ENCODE data around the gene ULBP3. TPM values are rescaled to one million over a fixed set of nuclear protein-coding genes. Genes with fewer than 3 reads are reported as not detected.
"Not testable (repeated sequence)": the region's sequence is repeated elsewhere in the genome, so short reads cannot be mapped to it uniquely, and the experiment has no call there.

ULBP3 gene
- total RNA-seq, 1 donor = 11.2 TPM

- peak; percentile 95 for DNase-seq (ENCODE audit: insufficient read length, low spot score, missing footprints)
- no peak for TF ChIP-seq CTCF (IDR thresholded peaks at IDR 0.05; ENCODE audit: extremely low read depth, low read depth, low read length)
- Histone ChIP-seq H3K4me2 (ENCODE audit: insufficient read depth, low read length) (peak within 1 kb of the TSS; percentile 79), H3K27ac (ENCODE audit: low read depth, low read length) (no peak within 1 kb of the TSS), H3K36me3 (ENCODE audit: insufficient read depth, low read length) (no peaks in the 10 kb centered on the region), H3K27me3 (ENCODE audit: insufficient read depth, low read length) (peaks cover 44% of the 10 kb centered on the region), H3K79me2 (ENCODE audit: insufficient read depth, low read length) (no peaks in the 10 kb centered on the region), H3K4me1 (ENCODE audit: insufficient read depth, low read length) (peaks cover 9% of the 10 kb centered on the region), H2AFZ (ENCODE audit: low read length) (peak within 1 kb of the TSS; percentile 60), H4K20me1 (ENCODE audit: insufficient read depth, low read length) (no peaks in the 10 kb centered on the region), H3K9me3 (ENCODE audit: low read depth, low read length) (no peaks in the 10 kb centered on the region), H3K4me3 (ENCODE audit: insufficient read depth, low read length) (peak within 1 kb of the TSS; percentile 48)
Observed at GRCh38 chr6:150025201-150025917, 43.6 kb downstream of the ULBP3 start, which contains the start of gene RAET1L. RAET1L (minus strand) TSS chr6:150025532; CDS start chr6:150025471, 61 bp downstream.

- H3K4me1 ChIP-seq (ENCODE audit: insufficient read depth, low read length) = peaks cover 9% of the 10 kb centered on the region
- no peak overlapping the region for H3K4me3 ChIP-seq (ENCODE audit: insufficient read depth, low read length)
- no peak overlapping the region for H3K27ac ChIP-seq (ENCODE audit: low read depth, low read length)
- no peak overlapping the region for H3K4me2 ChIP-seq (ENCODE audit: insufficient read depth, low read length)
- H3K9me3 ChIP-seq (ENCODE audit: low read depth, low read length) = no peaks in the 10 kb centered on the region
- H4K20me1 ChIP-seq (ENCODE audit: insufficient read depth, low read length) = no peaks in the 10 kb centered on the region
- H3K27me3 ChIP-seq (ENCODE audit: insufficient read depth, low read length) = peaks cover 44% of the 10 kb centered on the region
- H3K79me2 ChIP-seq (ENCODE audit: insufficient read depth, low read length) = no peaks in the 10 kb centered on the region
- no peaks in the 10 kb centered on the region for H3K36me3 ChIP-seq (ENCODE audit: insufficient read depth, low read length)
- no peak for DNase-seq (ENCODE audit: insufficient read length, low spot score, missing footprints)
- TF ChIP-seq CTCF (IDR thresholded peaks at IDR 0.05; ENCODE audit: extremely low read depth, low read depth, low read length) = no peak
- H2AFZ ChIP-seq (ENCODE audit: low read length) = no peak overlapping the region
Observed at GRCh38 chr6:150024646-150025155, 44.2 kb downstream of the ULBP3 start.

GRCh38 chr6:150024021-150024420 is 44.9 kb downstream of the ULBP3 start:
- H3K27ac ChIP-seq (ENCODE audit: low read depth, low read length); H3K79me2 ChIP-seq (ENCODE audit: insufficient read depth, low read length); H3K4me3 ChIP-seq (ENCODE audit: insufficient read depth, low read length); H3K4me1 ChIP-seq (ENCODE audit: insufficient read depth, low read length); H3K36me3 ChIP-seq (ENCODE audit: insufficient read depth, low read length); DNase-seq (ENCODE audit: insufficient read length, low spot score, missing footprints); H4K20me1 ChIP-seq (ENCODE audit: insufficient read depth, low read length); H2AFZ ChIP-seq (ENCODE audit: low read length); H3K4me2 ChIP-seq (ENCODE audit: insufficient read depth, low read length); H3K9me3 ChIP-seq (ENCODE audit: low read depth, low read length): not testable (repeated sequence)
- H3K27me3 ChIP-seq (ENCODE audit: insufficient read depth, low read length) = peaks cover 44% of the 10 kb centered on the region

GRCh38 chr6:150021870-150022269 is 47.1 kb downstream of the ULBP3 start:
- H3K27me3 ChIP-seq (ENCODE audit: insufficient read depth, low read length) = peaks cover 39% of the 10 kb centered on the region

More at GRCh38 chr6:150021870-150022269, 47.1 kb downstream of the ULBP3 start:
- not testable (repeated sequence) for H3K4me1 ChIP-seq (ENCODE audit: insufficient read depth, low read length); H3K27ac ChIP-seq (ENCODE audit: low read depth, low read length); H3K4me2 ChIP-seq (ENCODE audit: insufficient read depth, low read length); H2AFZ ChIP-seq (ENCODE audit: low read length); H3K79me2 ChIP-seq (ENCODE audit: insufficient read depth, low read length); H3K4me3 ChIP-seq (ENCODE audit: insufficient read depth, low read length); H4K20me1 ChIP-seq (ENCODE audit: insufficient read depth, low read length); H3K36me3 ChIP-seq (ENCODE audit: insufficient read depth, low read length); H3K9me3 ChIP-seq (ENCODE audit: low read depth, low read length); DNase-seq (ENCODE audit: insufficient read length, low spot score, missing footprints)
